ENCODE data around the gene SIDT1.

Gene SIDT1

GRCh38 chr3:113533534-113533892 lies 1.2 kb downstream of the SIDT1 start:
- Histone ChIP-seq H3K4me2 (ENCODE audit: low read depth, low read length, poor library complexity, severe bottlenecking) (peak overlapping the region; percentile 71), H4K20me1 (ENCODE audit: insufficient read depth, low read length, poor library complexity, severe bottlenecking) (no peaks in the 10 kb centered on the region), H3K9me2 (replicated peaks; ENCODE audit: low read depth, low read length) (no peaks in the 10 kb centered on the region), H3F3A (ENCODE audit: low read depth) (no peaks in the 10 kb centered on the region), H3K36me3 (ENCODE audit: insufficient read depth, low read length) (no peaks in the 10 kb centered on the region), H3K4me3 (ENCODE audit: low read length, poor library complexity, severe bottlenecking) (peak overlapping the region; percentile 77), H3K4me1 (ENCODE audit: insufficient read depth, low read length, poor library complexity, severe bottlenecking) (peaks cover 44% of the 10 kb centered on the region), H3K9ac (ENCODE audit: low read depth, low read length, poor library complexity, severe bottlenecking) (peak overlapping the region; percentile 70), H3K9me3 (ENCODE audit: insufficient read depth, low read depth, low read length) (no peaks in the 10 kb centered on the region), H2AFZ (ENCODE audit: low read length) (peak overlapping the region; percentile 89), H3K79me2 (ENCODE audit: insufficient read depth, low read length) (peaks cover 16% of the 10 kb centered on the region; the same call in 1 of the 2 replicates), H3K27me3 (ENCODE audit: insufficient read depth, low read length, poor library complexity, severe bottlenecking) (peaks cover 14% of the 10 kb centered on the region)
- TF ChIP-seq EZH2phosphoT487 (IDR thresholded peaks at IDR 0.05; ENCODE audit: borderline replicate concordance) (no peak), CTCF (conservative IDR thresholded peaks at IDR 0.05; ENCODE audit: low read length) (no peak)

GRCh38 chr3:113534365-113534764 lies 2.0 kb downstream of the SIDT1 start:
- peak overlapping the region; percentile 71 for H3K4me2 ChIP-seq (ENCODE audit: low read depth, low read length, poor library complexity, severe bottlenecking)
- H2AFZ ChIP-seq (ENCODE audit: low read length), result no peak overlapping the region; the same call in 1 of the 2 replicates
- peak overlapping the region; percentile 77 for H3K4me3 ChIP-seq (ENCODE audit: low read length, poor library complexity, severe bottlenecking)
- H3K9ac ChIP-seq (ENCODE audit: low read depth, low read length, poor library complexity, severe bottlenecking), result peak overlapping the region; percentile 70
- H4K20me1 ChIP-seq (ENCODE audit: insufficient read depth, low read length, poor library complexity, severe bottlenecking), result no peaks in the 10 kb centered on the region
- H3K9me2 ChIP-seq (replicated peaks; ENCODE audit: low read depth, low read length), result no peaks in the 10 kb centered on the region
- peaks cover 16% of the 10 kb centered on the region; the same call in 1 of the 2 replicates for H3K79me2 ChIP-seq (ENCODE audit: insufficient read depth, low read length)
- peaks cover 44% of the 10 kb centered on the region for H3K4me1 ChIP-seq (ENCODE audit: insufficient read depth, low read length, poor library complexity, severe bottlenecking)
- peaks cover 14% of the 10 kb centered on the region for H3K27me3 ChIP-seq (ENCODE audit: insufficient read depth, low read length, poor library complexity, severe bottlenecking)
- H3K9me3 ChIP-seq (ENCODE audit: insufficient read depth, low read depth, low read length), result no peaks in the 10 kb centered on the region
- no peaks in the 10 kb centered on the region for H3F3A ChIP-seq (ENCODE audit: low read depth)
- H3K36me3 ChIP-seq (ENCODE audit: insufficient read depth, low read length), result no peaks in the 10 kb centered on the region
- TF ChIP-seq EZH2phosphoT487 (IDR thresholded peaks at IDR 0.05; ENCODE audit: borderline replicate concordance) (no peak), CTCF (conservative IDR thresholded peaks at IDR 0.05; ENCODE audit: low read length) (no peak)

- H3K9me3 ChIP-seq (ENCODE audit: insufficient read depth, low read depth, low read length), result no peaks in the 10 kb centered on the region
- no peak overlapping the region for H2AFZ ChIP-seq (ENCODE audit: low read length)
- H3K27me3 ChIP-seq (ENCODE audit: insufficient read depth, low read length, poor library complexity, severe bottlenecking), result peaks cover 14% of the 10 kb centered on the region
- peak overlapping the region; percentile 71 for H3K4me2 ChIP-seq (ENCODE audit: low read depth, low read length, poor library complexity, severe bottlenecking)
- no peaks in the 10 kb centered on the region for H3F3A ChIP-seq (ENCODE audit: low read depth)
- peaks cover 16% of the 10 kb centered on the region; the same call in 1 of the 2 replicates for H3K79me2 ChIP-seq (ENCODE audit: insufficient read depth, low read length)
- H3K9me2 ChIP-seq (replicated peaks; ENCODE audit: low read depth, low read length), result no peaks in the 10 kb centered on the region
- no peak overlapping the region for H3K9ac ChIP-seq (ENCODE audit: low read depth, low read length, poor library complexity, severe bottlenecking)
- peak overlapping the region; percentile 77 for H3K4me3 ChIP-seq (ENCODE audit: low read length, poor library complexity, severe bottlenecking)
- H3K4me1 ChIP-seq (ENCODE audit: insufficient read depth, low read length, poor library complexity, severe bottlenecking), result peaks cover 44% of the 10 kb centered on the region
- H3K36me3 ChIP-seq (ENCODE audit: insufficient read depth, low read length), result no peaks in the 10 kb centered on the region
- H4K20me1 ChIP-seq (ENCODE audit: insufficient read depth, low read length, poor library complexity, severe bottlenecking), result no peaks in the 10 kb centered on the region
- TF ChIP-seq CTCF (conservative IDR thresholded peaks at IDR 0.05; ENCODE audit: low read length) (peak; percentile 50), EZH2phosphoT487 (IDR thresholded peaks at IDR 0.05; ENCODE audit: borderline replicate concordance) (no peak)
Measured at GRCh38 chr3:113535898-113536297, 3.5 kb downstream of the SIDT1 start.
